ENCODE data around the gene HDDC2. TPM values are rescaled to one million over a fixed set of nuclear protein-coding genes. Genes with fewer than 3 reads are reported as not detected.
"Not testable (repeated sequence)": the region's sequence is repeated elsewhere in the genome, so short reads cannot be mapped to it uniquely, and the experiment has no call there.

HDDC2 gene
- total RNA-seq, 3 donors from 2014 or later (not counting 1 experiment from before 2014, with no cell fraction given), result 53.5 to 87.5 (median 57.3) TPM

- TF ChIP-seq, protein P1, sequence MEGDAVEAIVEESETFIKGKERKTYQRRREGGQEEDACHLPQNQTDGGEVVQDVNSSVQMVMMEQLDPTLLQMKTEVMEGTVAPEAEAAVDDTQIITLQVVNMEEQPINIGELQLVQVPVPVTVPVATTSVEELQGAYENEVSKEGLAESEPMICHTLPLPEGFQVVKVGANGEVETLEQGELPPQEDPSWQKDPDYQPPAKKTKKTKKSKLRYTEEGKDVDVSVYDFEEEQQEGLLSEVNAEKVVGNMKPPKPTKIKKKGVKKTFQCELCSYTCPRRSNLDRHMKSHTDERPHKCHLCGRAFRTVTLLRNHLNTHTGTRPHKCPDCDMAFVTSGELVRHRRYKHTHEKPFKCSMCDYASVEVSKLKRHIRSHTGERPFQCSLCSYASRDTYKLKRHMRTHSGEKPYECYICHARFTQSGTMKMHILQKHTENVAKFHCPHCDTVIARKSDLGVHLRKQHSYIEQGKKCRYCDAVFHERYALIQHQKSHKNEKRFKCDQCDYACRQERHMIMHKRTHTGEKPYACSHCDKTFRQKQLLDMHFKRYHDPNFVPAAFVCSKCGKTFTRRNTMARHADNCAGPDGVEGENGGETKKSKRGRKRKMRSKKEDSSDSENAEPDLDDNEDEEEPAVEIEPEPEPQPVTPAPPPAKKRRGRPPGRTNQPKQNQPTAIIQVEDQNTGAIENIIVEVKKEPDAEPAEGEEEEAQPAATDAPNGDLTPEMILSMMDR (IDR thresholded peaks at IDR 0.05), result no peak
- no peak overlapping the region for H3K4me3 Mint-ChIP-seq
- peaks cover 6% of the 10 kb centered on the region for H3K9me3 ChIP-seq (ENCODE audit: control insufficient read depth, insufficient read depth, low read length)
- WGBS (ENCODE audit: insufficient coverage), result 100% methylated on average over 1 of the region's 1 CpG
- H3K4me1 ChIP-seq (ENCODE audit: control insufficient read depth, insufficient read depth, low read length), result peaks cover 6% of the 10 kb centered on the region
- intact Hi-C loops (cut with micrococcal nuclease), result no loop called here
- DNase-seq (no peak), ATAC-seq (no peak)
- H3K9me3 Mint-ChIP-seq, result peaks cover 7 to 10% of the 10 kb centered on the region in 2 donors
- peaks cover 34% of the 10 kb centered on the region for H3K36me3 ChIP-seq (ENCODE audit: control insufficient read depth, insufficient read depth, low read length)
- no peaks in the 10 kb centered on the region for H3K27me3 ChIP-seq (ENCODE audit: control insufficient read depth, insufficient read depth, low read length)
- H3K27ac ChIP-seq (ENCODE audit: low read length), result no peak overlapping the region
- no peaks in the 10 kb centered on the region for H3K27me3 Mint-ChIP-seq (ENCODE audit: low read depth in 2 of 2)
- H3K27ac Mint-ChIP-seq, result no peak overlapping the region
- no peak overlapping the region for H3K4me3 ChIP-seq (ENCODE audit: low read length)
- H3K4me1 Mint-ChIP-seq, result peaks cover 62 to 65% of the 10 kb centered on the region in 2 donors
- H3K36me3 Mint-ChIP-seq, result peaks cover 38% of the 10 kb centered on the region
These were observed 16.4 kb downstream of the HDDC2 start for GRCh38 chr6:125285353-125285752.

- Histone ChIP-seq H3K4me1 (ENCODE audit: control insufficient read depth, insufficient read depth, low read length) (peaks cover 12% of the 10 kb centered on the region), H3K36me3 (ENCODE audit: control insufficient read depth, insufficient read depth, low read length) (peaks cover 33% of the 10 kb centered on the region)
- DNase-seq; H3K27me3 Mint-ChIP-seq (ENCODE audit: low read depth in 2 of 2); ATAC-seq; H3K4me3 ChIP-seq (ENCODE audit: low read length); H3K27ac ChIP-seq (ENCODE audit: low read length); H3K9me3 ChIP-seq (ENCODE audit: control insufficient read depth, insufficient read depth, low read length); intact Hi-C loops (cut with micrococcal nuclease); H3K27me3 ChIP-seq (ENCODE audit: control insufficient read depth, insufficient read depth, low read length); H3K9me3 Mint-ChIP-seq; H3K4me3 Mint-ChIP-seq: not testable (repeated sequence)
- peaks cover 44% of the 10 kb centered on the region for H3K36me3 Mint-ChIP-seq
- 100% methylated on average over 1 of the region's 3 CpGs for WGBS (ENCODE audit: insufficient coverage)
- H3K27ac Mint-ChIP-seq, result peak overlapping the region in 1 of 2 donors; percentile 21
- peaks cover 67 to 82% of the 10 kb centered on the region in 2 donors for H3K4me1 Mint-ChIP-seq
These were observed 19.3 kb downstream of the HDDC2 start for GRCh38 chr6:125282470-125282869.

- H3K4me3 Mint-ChIP-seq; H3K27ac ChIP-seq (ENCODE audit: low read length); intact Hi-C loops (cut with micrococcal nuclease); DNase-seq; H3K9me3 ChIP-seq (ENCODE audit: control insufficient read depth, insufficient read depth, low read length); H3K27me3 ChIP-seq (ENCODE audit: control insufficient read depth, insufficient read depth, low read length); H3K4me3 ChIP-seq (ENCODE audit: low read length); H3K27me3 Mint-ChIP-seq (ENCODE audit: low read depth in 2 of 2); H3K9me3 Mint-ChIP-seq: not testable (repeated sequence)
- Histone ChIP-seq H3K4me1 (ENCODE audit: control insufficient read depth, insufficient read depth, low read length) (peaks cover 22% of the 10 kb centered on the region), H3K36me3 (ENCODE audit: control insufficient read depth, insufficient read depth, low read length) (peaks cover 21% of the 10 kb centered on the region)
- 90% methylated on average over 11 of the region's 11 CpGs for WGBS (ENCODE audit: insufficient coverage)
- Mint-ChIP-seq H3K4me1 (peaks cover 71 to 85% of the 10 kb centered on the region in 2 donors), H3K36me3 (peaks cover 28% of the 10 kb centered on the region), H3K27ac (peak overlapping the region; percentile 51 to 94)
- peak in 1 of 3 donors; percentile 6 for ATAC-seq
These were observed 21.3 kb downstream of the HDDC2 start for GRCh38 chr6:125280370-125281035.

- H3K9me3 Mint-ChIP-seq, result peaks cover 5 to 6% of the 10 kb centered on the region in 2 donors
- Histone ChIP-seq H3K9me3 (ENCODE audit: control insufficient read depth, insufficient read depth, low read length) (peaks cover 8% of the 10 kb centered on the region), H3K36me3 (ENCODE audit: control insufficient read depth, insufficient read depth, low read length) (peaks cover 17% of the 10 kb centered on the region), H3K4me1 (ENCODE audit: control insufficient read depth, insufficient read depth, low read length) (peaks cover 22% of the 10 kb centered on the region), H3K4me3 (ENCODE audit: low read length) (no peak overlapping the region), H3K27me3 (ENCODE audit: control insufficient read depth, insufficient read depth, low read length) (no peaks in the 10 kb centered on the region), H3K27ac (ENCODE audit: low read length) (no peak overlapping the region)
- WGBS (ENCODE audit: insufficient coverage), result 82% methylated on average over 6 of the region's 7 CpGs
- DNase-seq, result peak in 1 of 2 donors; percentile 46
- peaks cover 23% of the 10 kb centered on the region for H3K36me3 Mint-ChIP-seq
- H3K27me3 Mint-ChIP-seq (ENCODE audit: low read depth in 2 of 2), result no peaks in the 10 kb centered on the region
- peak overlapping the region; percentile 29 for H3K4me3 Mint-ChIP-seq
- peak in 2 of 3 donors; percentile 53 to 71 for ATAC-seq
- TF ChIP-seq, protein P1 (IDR thresholded peaks at IDR 0.05), result no peak
- H3K27ac Mint-ChIP-seq, result peak overlapping the region; percentile 46 to 94
- peaks cover 76 to 85% of the 10 kb centered on the region in 2 donors for H3K4me1 Mint-ChIP-seq
- intact Hi-C loops (cut with micrococcal nuclease), result no loop called here
These were observed 21.8 kb downstream of the HDDC2 start for GRCh38 chr6:125279961-125280360.
